ENCODE data around the gene ADORA1.

GRCh38 chr1:203186446-203187303, 59.1 kb downstream of the ADORA1 start, which contains the start of gene CHI3L1:
- TF ChIP-seq CTCF (IDR thresholded peaks at IDR 0.05): no peak
- no peak for TF ChIP-seq POLR2A (IDR thresholded peaks at IDR 0.05)

Measured in prostate gland (tissue), 2 donors.